Measurements from ENCODE around the gene RAD54L2.
"Not testable (repeated sequence)": the region's sequence is repeated elsewhere in the genome, so short reads cannot be mapped to it uniquely, and the experiment has no call there.

Gene RAD54L2

DNA sequence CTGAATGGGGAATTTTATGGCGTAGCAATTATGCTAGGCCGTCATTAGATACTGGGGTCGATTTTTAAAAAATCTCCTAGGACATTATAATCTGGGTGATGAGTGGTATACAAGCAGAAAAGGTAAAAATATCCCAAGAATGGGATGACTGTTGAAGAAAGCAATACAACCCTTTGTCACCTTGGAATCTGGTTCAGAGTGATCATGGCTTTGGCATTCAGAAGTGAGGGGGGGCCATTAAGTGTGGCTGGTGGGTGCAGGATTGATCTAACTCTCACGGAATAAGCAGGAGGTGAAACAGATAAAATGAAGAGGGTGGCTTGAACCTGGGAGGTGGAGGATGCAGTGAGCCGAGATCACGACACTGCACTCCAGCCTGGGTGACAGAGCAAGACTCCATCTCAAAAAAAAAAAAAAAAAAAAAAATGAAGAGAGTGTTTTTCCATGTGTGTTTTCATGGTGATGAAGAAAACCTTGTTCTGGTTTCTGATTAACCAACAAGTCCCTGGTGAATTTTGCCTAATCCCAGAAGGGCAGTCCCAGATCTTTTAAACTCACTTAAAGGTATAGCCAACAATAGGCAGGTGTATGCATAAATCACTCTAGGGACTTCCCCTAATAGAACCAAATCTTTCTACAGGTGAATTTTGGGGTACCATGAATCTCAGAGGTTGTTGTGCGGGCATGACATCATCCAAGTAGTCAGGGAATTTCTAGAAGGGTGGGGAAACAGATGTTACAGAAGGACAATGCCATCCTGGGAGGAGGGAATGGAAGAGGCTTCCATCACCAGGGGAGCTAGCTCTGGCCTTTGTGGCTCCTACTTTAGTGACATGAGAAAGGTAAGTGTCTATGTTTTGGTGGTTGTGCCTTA lies 3.1 kb upstream of the RAD54L2 start:
- no peak for DNase-seq (ENCODE audit: low read depth)
- no peak for TF ChIP-seq CTCF (conservative IDR thresholded peaks at IDR 0.05; ENCODE audit: low read length)
- no peak overlapping the region for H3K4me3 ChIP-seq (ENCODE audit: low read length)

- H3K4me3 ChIP-seq (ENCODE audit: low read length) = peak overlapping the region; percentile 81
- not testable (repeated sequence) for DNase-seq (ENCODE audit: low read depth)
These were observed 888 bp upstream of the RAD54L2 start for GRCh38 chr3:51537631-51538030.

GRCh38 chr3:51538115-51538458 lies 432 bp upstream of the RAD54L2 start:
- peak overlapping the region; percentile 81 for H3K4me3 ChIP-seq (ENCODE audit: low read length)
- DNase-seq (ENCODE audit: low read depth) = no peak
- TF ChIP-seq CTCF (conservative IDR thresholded peaks at IDR 0.05; ENCODE audit: low read length) = no peak

DNA sequence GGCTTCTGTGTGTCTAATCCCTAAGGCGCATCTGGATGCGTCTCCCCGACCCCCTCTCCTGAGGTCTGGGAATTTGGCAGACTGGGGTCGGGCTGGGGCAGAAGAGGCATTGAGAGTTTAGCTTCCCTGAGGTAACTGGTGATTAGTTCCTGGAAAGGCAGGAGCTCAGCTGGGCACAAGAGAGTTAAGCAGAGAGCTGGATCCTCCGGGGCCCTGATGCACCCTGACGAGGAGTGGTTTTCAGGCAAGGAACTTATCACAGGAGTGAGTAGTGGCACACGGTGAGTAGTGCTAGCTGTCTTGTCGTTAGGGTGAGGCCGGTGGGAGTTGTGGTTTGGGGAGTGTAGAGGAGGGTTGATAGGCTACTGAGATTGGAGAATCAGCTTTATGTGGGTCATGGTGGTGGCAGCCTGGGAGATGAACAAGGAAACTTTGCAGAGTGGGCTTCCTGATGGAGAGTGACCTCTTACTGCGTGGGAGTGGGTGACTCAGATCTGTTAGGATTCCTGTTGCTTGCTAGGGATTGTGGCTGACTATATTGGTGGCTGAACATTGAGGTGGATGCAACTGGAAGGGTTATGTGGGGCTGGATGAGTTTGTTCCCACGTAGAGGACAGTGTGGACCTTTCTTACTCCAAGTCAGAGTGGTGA lies 897 bp downstream of the RAD54L2 start:
- peak overlapping the region; percentile 77 for H3K4me3 ChIP-seq (ENCODE audit: low read length)
- DNase-seq (ENCODE audit: low read depth) = peak; percentile 46
- TF ChIP-seq CTCF (conservative IDR thresholded peaks at IDR 0.05; ENCODE audit: low read length) = no peak

DNA sequence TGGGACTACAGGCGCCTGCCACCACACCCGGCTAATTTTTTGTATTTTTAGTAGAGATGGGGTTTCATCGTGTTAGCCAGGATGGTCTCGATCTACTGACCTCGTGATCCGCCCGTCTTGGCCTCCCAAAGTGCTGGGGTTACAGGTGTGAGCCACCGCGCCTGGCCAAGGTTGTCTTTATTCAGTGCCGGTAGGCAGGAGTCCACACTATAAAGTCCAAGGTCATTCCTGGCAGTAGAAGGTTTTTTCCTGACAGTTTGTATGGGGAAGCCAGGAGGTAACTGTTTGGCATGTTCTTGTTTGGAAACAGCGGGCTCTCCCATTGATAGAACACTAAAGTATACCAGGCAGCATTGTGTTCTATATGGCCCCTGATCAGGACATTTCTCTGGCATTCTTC lies 4.1 kb downstream of the RAD54L2 start:
- not testable (repeated sequence) for H3K4me3 ChIP-seq (ENCODE audit: low read length); DNase-seq (ENCODE audit: low read depth)

DNA sequence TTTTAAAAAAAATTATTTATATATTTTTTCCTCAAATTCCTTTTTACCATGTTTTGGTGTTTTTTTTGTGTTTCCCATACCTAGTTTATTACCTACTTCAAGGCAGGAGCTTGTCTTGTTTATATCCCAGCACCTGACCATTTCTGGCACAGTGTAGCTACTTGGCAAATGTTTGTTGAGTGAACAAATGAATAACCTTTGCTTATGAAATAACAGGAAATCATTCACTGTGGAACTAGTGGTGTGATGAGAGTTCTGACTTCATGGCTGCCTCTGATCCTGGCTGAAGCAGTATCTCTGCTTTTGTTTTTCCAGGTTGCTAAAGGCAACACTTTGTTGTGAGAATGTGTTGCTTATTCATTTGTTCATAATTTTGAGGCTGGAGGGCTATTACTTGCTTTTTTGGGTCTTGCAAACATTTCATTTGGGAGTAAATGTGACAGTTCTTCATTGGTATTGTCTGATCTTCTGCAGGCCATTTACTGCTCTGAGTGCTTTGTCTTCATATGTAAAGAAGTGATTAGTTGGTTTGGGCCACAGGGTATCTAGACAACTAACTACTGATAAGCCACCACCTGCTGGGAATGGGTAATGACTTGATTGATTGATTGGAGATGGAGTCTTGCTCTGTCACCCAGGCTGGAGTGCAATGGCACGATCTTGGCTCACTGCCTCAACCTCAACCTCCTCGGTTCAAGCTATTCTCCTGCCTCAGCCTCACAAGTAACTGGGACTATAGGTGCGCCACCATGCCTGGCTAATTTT lies 5.7 kb downstream of the RAD54L2 start:
- H3K4me3 ChIP-seq (ENCODE audit: low read length) = no peak overlapping the region
- no peak for TF ChIP-seq CTCF (conservative IDR thresholded peaks at IDR 0.05; ENCODE audit: low read length)
- DNase-seq (ENCODE audit: low read depth) = no peak

DNA sequence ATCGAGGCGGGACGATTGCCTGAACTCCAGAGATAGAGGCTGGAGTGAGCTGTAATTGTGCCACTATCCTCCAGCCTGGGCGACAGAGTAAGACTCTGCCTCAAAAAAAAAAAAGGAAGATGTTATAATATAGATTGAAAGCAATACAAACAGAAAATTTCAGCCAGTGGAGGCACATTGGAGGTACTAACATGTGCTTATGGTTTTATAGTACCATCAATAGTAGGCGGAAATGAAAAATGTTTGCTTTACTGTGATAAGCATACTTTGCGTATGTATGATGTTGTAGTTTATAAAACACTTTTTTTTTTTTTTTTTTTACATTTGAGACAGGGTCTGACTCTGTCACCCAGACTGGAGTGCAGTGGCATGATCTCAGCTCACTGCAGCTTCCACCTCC lies 8.8 kb downstream of the RAD54L2 start:
- no peak for DNase-seq (ENCODE audit: low read depth)
- TF ChIP-seq CTCF (conservative IDR thresholded peaks at IDR 0.05; ENCODE audit: low read length) = no peak
- no peak overlapping the region for H3K4me3 ChIP-seq (ENCODE audit: low read length)

GRCh38 chr3:51549311-51549710 lies 10.8 kb downstream of the RAD54L2 start:
- no peak for TF ChIP-seq CTCF (conservative IDR thresholded peaks at IDR 0.05; ENCODE audit: low read length)
- no peak for DNase-seq (ENCODE audit: low read depth)

More at GRCh38 chr3:51549311-51549710, 10.8 kb downstream of the RAD54L2 start:
- H3K4me3 ChIP-seq (ENCODE audit: low read length) = no peak overlapping the region

All from AG10803 (cell line).